NCI-H2227 treated with DMSO at 0.1 percent for 48 hours (cell line): ENCODE data around the gene TMPRSS6.

Experiments used
- DNase-seq: peaks from one replicate; lab custom pipeline; 2025; lab: John Stamatoyannopoulos, UW

TMPRSS6 gene

DNA sequence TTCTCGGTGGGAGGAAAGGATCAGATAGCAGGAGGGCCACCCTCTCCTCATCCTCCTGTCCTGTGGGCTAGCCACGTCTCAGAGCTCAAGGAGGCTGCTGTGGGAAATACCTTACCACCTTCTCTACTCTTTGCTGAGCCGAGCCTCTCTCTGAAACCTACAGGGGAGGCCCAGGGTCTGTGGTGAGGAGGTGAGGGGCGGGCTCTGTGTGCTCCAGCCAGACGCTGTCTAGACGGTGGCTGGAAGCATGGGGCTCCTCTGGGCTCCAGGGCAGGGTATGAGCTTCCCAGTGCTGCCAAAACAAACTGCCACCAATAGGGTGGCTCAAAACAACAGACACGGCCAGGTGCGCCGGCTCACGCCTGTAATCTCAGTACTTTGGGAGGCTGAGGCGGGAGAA lies 5.5 kb upstream of the TMPRSS6 start:
- no peak for DNase-seq

DNA sequence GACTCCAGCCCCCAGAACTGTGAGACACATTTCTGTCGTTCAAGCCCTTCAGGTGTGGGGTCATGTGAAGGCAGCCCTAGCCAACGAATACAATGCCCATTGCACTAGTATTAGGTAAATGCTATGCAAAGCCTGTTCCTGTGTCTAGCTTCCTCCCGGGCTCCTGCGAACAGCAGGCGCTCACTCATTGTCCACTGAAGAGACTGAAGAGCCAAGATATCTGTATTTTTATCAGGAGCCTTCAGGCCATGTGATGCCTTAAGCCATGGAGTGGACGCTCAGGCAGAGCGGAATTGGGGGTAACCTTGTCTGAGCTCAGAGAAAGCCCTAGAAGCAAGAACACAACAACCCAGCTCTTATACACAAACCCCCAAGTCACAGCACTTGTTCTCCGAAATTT lies 4.2 kb upstream of the TMPRSS6 start:
- no peak for DNase-seq

DNA sequence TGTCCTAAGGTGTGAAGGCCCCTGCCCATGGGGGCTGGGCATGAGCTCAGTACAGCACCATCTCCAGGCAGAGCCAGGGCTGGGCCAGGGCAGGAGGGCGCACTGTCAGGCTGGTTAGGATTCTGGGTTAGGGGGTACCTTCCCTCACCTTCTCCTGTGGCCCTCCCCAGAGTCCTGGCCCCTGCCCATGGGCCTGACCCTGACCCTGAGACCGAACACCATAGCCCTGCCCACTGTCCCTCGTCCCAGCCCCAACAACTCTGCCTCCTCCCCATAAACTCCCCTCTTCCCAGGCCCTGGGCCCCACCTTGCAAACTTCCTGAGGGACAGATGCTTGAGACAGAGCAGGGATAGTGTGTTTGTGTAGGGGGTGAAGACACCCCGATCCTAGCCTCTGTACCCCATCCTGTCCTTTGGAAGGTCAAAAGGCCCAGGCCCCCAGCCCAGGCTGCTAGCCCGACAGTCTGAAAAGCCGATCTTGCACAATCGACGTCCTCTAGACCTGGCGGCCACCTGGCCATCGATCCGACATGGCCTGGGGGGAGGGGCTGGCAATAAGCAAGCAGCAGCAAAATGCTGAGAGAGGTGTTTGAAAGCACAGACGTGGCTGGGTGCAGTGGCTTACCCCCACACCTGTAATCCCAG lies 2.7 kb upstream of the TMPRSS6 start:
- no peak for DNase-seq

DNA sequence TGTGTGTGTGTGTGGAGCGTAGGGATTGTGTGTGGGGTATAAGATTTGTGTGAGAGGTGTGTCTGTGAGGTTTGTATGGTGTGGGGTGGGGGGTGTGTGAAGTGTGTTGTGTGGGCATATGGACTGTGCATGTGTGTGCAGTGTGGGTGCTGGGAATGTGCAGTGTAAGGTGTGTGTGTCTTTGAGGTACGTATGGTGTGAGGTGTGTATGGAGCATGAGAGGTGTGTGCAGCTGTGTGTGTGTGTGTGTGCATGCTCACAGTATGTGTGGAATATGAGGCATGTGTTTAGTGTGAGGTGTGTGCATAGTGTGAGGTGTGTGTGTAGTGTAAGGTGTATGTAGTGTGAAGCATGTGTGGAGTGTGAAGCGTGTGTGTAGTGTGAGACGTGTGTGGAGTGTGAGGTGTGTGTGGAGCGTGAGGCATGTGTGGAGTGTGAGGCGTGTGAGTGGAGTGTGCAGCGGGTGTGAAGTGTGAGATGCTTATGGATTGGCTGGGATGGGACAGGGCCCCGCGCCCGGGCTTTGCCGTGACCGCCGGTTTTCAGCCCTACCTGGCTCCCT lies 1.7 kb upstream of the TMPRSS6 start:
- no peak for DNase-seq

DNA sequence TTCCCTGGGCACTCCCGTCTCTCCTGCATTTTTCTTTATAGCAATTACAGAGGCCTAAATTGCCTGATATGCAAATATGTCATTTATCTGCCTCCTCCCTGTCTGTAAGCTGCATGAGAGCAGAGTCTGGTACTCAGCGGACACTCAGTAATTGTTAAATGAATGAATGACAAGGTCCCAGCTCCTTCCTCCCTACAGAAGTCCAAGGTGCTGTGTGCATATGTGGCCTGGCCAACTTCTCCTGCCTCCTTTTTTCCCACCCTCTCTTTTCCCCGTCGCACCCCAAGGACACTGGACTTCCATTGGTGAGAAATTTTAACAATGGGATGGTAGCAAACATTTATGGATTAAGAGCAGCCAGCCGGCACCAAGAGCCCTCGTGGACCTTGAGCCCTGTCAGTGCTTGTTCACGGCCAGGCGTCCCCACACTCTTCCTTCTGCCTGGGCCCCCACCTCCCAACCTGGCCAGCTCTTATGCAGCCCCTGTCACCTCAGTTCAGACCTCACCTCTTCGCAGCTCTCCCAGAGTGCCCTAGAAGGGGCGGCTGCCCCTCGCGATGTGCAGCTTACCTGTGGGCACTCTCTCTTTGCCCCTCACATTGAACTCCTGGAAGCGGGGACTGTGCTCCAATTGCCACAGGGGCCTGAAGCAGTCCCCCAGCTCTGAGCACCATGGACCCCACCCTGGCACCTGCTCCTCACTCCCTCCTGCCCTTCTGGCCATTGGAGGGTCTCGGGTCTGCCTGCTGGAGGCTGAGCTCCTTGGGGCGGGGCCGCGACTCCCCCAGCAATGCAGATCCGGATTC lies 1.5 kb downstream of the TMPRSS6 start:
- no peak for DNase-seq

DNA sequence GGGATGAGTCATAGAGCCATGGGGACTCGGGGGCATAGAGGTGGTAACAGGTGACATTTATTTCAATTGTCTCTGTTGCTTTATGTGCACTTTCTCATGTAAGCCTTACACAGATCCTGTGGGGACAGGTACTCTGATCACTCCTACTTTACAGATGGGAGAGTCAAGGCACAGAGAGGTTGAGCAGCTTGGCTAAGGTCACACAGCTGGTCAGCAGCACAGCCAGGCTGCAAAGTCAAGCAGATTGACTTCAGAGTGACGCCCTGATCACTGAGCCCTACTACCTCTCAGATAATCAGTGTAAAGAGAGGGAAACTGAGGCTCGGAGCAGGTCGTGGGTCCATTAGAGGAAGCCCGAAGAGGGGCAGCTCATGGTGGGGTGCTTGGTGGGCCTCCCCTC lies 3.5 kb downstream of the TMPRSS6 start:
- DNase-seq, result no peak

DNA sequence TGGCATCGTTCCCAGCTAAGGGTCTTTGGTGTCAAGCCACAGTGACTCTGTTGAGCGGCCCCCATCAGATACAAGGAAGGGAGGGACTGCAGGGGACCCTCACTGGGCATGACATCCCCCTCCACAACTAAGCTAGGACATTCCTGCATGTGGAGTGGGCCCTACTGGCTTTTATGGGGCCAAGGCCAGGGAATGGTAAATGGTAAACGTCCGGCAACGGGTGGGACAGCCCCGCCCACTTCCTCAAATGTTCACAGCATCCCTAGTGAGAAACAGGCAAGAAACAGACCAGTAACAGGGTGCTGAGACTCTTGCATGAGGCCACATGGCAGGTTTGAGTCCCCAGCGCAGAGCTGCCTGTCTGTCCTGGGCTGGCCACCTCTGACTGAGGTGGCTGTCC lies 4.4 kb downstream of the TMPRSS6 start:
- DNase-seq, result no peak

DNA sequence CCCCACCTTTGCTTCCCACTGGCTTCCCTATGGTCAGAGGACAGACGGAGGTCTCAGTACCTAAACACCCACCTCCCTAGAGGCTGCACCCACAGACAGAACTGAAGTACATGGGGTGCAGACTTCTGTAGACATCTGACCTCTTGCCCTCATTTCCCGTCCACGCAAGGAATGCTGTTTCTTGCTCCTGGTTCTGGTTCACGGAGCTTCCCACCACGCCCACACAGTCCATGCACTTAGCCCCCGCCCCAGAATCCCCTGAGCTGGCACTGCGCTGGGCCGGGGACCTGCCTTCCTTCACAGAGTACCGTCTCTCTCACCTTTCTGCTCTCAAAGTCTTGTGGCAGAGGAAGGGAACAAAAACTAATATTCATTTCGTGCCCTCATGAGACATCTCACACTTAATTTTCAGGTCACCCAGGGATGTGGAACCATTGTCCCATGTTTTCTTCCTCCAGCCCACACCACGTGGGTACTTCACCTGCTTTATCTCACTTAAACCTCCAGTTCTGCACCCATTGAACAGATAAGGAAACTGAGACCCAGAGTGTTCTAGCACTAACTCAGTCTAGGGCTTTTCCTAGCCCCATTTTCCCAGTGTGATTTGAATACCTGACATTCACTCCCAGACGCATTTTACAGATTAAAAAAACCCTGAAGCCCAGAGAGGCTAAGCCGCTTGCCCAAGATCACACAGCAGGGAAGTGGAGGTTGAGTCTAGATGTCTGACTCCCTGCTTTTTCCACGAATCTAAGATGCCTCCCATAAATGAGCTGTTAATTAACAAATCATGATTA lies 5.7 kb downstream of the TMPRSS6 start:
- DNase-seq, result no peak

DNA sequence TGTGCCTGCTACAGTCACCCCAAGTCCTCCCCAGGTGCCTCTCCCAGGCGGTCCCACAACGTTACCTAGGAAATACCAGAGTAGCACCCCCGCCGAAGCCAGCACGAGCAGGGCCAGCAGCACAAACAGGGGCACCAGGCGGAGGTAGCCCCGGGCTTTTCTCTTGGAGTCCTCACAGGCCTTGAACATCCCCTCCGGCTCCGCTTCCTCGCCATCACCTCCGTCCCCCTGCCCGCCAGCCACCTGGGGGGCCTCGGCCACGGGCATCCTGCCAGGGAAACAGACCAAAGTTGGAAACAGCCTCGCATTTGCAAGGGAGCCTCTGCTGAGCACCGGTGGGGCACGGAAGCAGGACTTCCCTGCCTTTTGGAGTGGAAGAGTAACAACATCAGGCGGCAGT lies 6.4 kb downstream of the TMPRSS6 start:
- no peak for DNase-seq

DNA sequence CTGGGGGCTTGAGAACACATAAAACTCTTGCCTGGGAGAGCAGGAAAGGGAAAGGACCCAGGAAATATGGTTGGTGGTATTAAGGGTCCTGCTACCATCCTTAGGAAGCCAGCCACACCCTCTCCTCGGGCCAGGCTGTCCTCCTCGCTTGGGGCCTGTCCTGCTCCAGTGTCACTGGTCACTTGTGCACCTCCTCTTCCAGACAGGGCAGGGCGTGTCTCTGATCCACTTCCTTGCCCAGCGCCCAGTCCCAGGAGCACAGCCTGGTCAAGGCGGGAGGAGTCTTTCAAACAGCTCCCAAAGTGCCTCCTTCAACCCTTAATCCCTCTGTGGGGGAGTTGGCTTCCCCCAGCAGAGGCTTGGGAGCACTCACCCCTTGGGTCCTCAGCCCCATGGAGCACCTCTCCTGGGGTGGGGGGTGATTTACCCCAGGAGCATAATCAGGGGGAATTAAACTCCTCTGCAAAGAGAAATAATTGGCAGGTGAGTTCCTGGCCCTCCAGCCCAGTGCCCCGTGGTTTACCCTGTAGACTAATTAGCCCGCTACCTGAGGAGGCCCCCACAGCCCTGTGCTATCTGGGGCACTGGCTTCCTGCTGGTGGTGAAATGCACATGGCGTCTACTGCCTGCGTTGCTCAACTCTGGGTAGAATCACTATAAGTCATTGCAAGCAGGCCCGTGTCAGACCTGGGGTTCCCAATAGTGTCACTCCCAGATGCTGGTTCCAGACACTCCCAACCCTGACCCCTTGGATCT lies 8.0 kb downstream of the TMPRSS6 start:
- no peak for DNase-seq

DNA sequence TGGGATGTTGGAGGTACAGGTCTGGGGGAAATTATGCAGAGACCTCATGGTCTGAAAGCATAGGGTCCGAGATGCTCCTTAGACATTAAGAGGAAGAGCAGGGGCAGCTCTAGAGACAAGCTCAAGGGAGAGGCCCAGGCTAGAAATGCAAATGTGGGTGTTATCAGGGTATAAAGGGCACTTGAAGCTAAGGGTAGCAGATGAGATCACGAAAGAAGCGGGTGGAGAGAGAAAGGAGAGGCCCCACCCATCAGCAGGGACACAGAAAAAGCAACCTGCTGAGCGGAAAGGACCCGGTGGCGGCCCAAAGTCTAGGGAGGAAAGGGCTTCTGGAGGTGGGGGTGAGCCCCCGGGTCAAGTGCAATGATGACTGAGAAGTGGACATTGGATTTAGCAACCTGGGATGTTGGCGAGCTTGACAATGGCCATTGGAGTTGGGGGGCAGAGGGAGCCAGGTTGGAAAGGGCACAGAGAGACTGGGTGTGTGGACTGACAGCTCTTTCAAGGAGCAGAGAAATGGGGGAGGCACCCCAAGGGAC lies 8.9 kb downstream of the TMPRSS6 start:
- DNase-seq, result no peak

DNA sequence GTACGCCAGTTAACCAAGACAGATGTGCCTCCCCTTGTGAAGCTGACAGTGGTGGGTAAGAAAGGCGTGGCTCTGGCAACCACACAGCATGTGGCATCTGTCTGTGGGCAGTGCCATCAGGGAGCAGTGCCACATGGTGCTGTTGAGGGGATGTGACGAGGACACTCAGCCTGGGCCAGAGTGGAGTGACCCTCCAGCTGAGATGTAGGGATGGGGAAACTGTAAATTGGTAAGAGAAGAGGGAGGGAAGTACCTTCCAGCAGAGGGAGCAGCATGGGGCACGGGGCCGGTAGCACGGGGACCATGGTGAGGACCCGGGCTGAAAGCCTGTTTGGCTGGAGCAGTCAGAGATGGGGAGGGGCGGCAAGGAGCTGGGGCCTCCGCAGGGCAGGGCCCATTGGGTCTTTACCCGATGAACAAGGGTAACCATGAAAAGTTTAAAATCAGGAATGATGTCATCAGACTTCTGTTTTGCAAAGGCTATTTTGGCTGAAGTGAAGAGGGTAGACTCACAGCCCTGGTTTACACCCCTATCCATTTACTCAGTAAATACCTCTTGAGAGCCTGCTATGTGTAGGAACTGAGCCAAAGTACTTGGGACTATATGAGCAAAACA lies 10.4 kb downstream of the TMPRSS6 start:
- no peak for DNase-seq

DNA sequence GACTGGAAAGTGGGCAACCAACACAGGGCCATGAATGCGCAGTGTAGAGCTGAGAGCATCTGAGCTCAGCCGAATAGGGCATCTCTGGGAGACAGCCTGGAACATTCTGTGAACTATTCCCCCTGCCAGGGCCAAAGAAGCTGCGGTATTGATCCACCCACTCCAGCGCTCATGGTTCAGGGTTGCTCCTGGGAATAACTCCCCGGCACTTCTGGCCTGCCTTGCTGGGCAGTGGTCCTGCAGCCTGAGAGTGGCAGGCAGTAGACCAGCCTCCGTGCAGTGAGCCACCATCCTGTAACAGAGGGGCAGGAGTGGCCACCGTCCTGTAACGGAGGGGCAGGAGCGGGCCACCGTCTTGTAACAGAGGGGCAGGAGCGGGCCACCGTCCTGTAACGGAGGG lies 12.2 kb downstream of the TMPRSS6 start:
- no peak for DNase-seq

DNA sequence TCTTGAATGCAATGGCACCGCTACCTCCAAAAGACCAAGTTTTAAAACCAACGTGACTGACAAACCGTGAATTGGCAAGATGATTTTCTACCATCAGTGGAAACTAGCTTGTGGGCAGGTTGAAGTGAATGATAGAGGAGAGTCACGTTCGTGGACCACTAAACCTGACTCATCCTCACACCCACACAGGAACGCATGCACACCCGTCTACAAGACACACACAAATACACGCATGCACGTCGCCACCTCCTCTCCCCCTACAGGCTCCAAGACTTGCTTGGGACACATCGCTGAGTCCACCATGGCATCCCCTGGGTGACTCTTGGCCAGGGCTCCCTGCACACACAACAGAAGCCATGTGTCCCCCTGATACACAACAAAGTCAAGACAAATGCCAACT lies 14.4 kb downstream of the TMPRSS6 start:
- DNase-seq, result no peak

DNA sequence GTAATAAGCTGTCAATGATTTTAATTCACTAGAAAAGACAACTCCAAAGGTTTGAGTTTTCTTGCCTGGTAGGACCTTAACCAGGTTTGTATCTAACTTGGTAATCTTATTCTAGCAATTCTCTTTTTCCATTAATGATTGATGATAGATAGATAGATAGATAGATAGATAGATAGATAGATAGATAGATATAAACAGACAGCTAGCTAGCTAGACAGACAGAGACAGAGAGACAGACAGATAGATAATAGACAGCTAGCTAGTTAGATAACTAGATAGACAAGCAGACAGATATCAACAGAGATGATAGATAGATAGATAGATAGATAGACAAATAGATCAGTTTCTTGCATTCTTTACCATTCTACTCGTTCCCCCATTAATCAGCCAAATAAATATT lies 15.3 kb downstream of the TMPRSS6 start:
- DNase-seq, result no peak

DNA sequence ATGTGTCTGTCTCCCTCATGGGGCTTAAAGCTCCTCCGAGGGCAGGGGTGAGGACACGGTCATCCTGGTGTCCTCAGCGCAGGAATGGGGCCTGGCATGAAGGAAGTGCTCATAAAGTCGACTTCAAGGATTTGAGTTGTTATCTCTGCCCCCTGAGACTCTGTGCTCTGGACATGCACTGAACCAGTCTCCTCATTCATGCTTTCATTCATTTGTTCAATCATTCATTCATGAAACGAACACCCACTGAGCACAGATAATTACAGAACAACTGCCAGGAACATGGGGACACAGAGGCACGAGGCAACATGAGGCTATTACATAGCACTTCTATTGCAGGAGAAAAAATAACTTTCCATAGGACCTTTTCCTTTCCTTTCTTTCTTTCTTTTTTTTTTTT lies 16.5 kb downstream of the TMPRSS6 start:
- DNase-seq, result no peak

DNA sequence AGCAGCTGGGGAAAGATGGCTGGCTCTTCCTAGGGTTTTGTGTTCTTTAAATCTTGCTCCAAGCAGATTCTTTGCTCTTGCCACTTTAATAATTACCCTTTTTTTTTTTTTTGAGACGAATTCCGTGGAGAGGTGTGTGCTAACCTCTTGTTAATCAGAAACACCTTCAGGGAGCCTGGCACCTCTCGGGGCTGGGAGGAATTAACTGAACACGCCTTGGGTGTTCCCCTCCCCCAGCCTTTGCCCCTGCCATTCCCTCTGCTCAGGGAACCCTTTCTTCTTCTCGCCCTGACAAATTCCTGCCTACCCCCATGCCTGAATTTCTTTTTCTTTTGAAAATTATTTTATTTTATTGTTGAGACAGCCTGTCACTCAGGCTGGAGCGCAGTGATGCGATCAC lies 17.5 kb downstream of the TMPRSS6 start:
- no peak for DNase-seq

DNA sequence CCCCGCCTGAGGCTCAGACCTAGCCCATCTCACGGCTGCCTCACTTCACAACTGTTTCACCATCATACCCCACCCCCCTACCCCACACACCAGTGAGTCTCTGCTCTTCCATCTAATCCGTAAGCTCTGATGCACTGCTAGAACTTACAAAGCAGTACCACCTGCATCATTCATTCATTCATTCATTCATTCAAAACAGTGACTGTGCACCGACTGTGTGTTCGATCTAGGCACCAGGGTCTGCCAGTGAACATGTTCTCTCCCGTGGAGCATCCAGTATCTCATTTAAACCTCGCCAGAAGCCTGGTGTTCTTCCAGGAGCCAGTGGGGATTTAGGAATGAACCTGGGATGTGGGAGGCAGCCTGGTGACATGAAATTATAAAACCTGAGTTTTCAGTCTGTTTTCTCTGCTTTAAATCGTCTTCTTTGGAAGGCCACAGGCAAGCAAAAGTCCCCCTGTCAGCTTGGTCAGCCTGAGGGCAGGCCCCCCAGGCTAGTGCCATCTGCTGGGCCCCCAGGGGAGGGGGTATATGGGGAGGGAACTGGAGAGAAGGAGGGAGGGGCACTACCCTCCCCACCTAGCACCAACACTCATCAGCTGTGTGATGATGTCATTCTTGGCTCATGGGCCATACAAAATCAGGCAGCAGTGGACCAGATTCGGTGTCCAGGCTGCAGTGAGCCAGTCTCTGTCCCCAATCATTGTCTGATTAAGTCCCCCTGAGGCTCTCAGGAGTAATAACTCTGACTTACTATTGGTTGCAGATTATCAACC lies 18.4 kb downstream of the TMPRSS6 start:
- no peak for DNase-seq

DNA sequence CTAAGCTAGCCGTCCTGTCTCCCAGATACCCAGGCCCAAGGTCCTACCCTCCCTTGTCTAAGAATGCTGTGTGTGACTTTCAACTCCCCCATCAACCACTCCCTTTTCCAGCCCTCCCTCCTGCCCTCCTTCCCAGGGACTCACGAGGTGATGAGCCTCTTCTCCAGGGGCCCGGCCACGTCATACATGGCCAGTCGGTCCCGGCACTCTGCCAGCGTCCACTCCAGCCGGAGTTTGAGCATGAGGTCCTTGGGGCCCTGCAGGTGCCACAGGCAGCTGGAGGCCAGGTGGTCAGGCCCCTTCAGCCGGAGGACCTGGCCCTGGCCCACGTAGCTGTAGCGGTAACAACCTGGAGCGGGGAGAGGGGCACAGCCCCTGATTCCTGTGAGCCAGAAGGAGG lies 20.1 kb downstream of the TMPRSS6 start:
- no peak for DNase-seq

DNA sequence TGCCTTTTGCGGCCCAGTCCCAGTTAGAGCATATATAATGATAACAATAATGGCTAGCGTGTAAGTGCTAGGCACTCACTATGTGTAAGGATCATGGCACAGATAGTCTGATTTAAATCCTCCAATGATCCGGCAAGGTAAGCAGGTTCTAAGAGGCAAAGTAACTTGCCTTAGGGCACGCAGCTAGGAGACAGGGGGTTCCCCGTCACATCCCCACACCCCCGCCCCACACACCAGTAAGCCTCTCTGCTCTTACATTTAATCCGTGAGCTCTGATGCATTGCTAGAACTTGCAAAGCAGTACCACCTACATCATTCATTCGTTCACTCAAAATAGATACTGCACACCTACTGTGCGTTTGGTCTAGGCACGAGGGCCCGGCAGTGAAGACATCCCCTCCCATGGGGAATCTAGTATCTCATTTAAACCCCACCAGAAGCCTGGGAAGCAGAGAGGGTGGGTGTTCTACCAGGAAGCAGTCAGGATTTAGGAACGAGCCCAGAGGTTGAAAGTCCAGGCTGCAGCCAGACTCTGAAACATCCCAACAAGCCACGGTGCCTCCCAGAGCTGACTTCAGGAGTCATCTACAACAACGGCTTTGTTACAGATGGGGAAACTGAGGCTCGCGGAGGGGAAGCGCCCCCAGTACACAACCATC lies 20.6 kb downstream of the TMPRSS6 start:
- DNase-seq, result no peak
